H1 (cell line): ENCODE data around the gene AGT.

Experiments used
- BRCA1 ChIP-seq: IDR thresholded peaks from 2 replicates; pipeline ENCODE4 v1.6.1; 2012; ENCODE audit warnings: low read depth, low read length, improper control_type of control experiment
- CREB1 ChIP-seq: IDR thresholded peaks from 2 replicates; pipeline ENCODE4 v1.6.1; 2012; ENCODE audit warnings: inconsistent platforms
- EP300 ChIP-seq, 2 experiments: IDR thresholded peaks; 1 replicate in 1 of 2; 2 replicates in 1 of 2; pipeline ENCODE4 v1.6.1; 2011 to 2012; ENCODE audit warnings: low read depth in 2 of 2, low read length in 2 of 2, mild to moderate bottlenecking in 2 of 2, borderline replicate concordance in 1 of 2, inconsistent platforms in 1 of 2, moderate library complexity in 1 of 2
- MAFK ChIP-seq: IDR thresholded peaks from 2 replicates; pipeline ENCODE4 v1.6.1; 2012; ENCODE audit warnings: low read depth, mild to moderate bottlenecking, improper control_type of control experiment, low read length
- POLR2A ChIP-seq, 2 experiments: IDR thresholded peaks; 1 replicate in 1 of 2; 2 replicates in 1 of 2; pipeline ENCODE4 v1.6.1; 2011; ENCODE audit warnings: low read depth in 2 of 2, low read length in 2 of 2, mild to moderate bottlenecking in 2 of 2; ENCODE audit errors: control extremely low read depth in 1 of 2
- POLR2AphosphoS5 ChIP-seq: IDR thresholded peaks from 2 replicates; pipeline ENCODE4 v1.6.1; 2011; ENCODE audit warnings: low read depth, low read length
- POU5F1 ChIP-seq: IDR thresholded peaks from 2 replicates; pipeline ENCODE4 v1.6.1; 2011; ENCODE audit warnings: low read depth, mild to moderate bottlenecking, low read length, moderate library complexity
- SIX5 ChIP-seq: IDR thresholded peaks from 2 replicates; pipeline ENCODE4 v1.6.1; 2011; ENCODE audit warnings: mild to moderate bottlenecking, low read depth, low read length
- SP4 ChIP-seq: IDR thresholded peaks from 2 replicates; pipeline ENCODE4 v1.6.1; 2012; ENCODE audit warnings: low read length, inconsistent platforms
- TF ChIP-seq, protein P1 (sequence below), 3 experiments: IDR thresholded peaks; 1 replicate in 2 of 3; 2 replicates in 1 of 3; pipeline versions ENCODE4 v1.5.1 to v1.6.1; 2011; ENCODE audit warnings: low read length in 3 of 3, mild to moderate bottlenecking in 3 of 3, inconsistent platforms in 2 of 3, low read depth in 1 of 3, moderate library complexity in 1 of 3; ENCODE audit not compliant: insufficient read depth in 1 of 3; ENCODE audit errors: control extremely low read depth in 1 of 3
- TF ChIP-seq, protein P2 (sequence below): IDR thresholded peaks from 2 replicates; pipeline ENCODE4 v1.6.1; 2012; ENCODE audit warnings: inconsistent platforms

DNA sequence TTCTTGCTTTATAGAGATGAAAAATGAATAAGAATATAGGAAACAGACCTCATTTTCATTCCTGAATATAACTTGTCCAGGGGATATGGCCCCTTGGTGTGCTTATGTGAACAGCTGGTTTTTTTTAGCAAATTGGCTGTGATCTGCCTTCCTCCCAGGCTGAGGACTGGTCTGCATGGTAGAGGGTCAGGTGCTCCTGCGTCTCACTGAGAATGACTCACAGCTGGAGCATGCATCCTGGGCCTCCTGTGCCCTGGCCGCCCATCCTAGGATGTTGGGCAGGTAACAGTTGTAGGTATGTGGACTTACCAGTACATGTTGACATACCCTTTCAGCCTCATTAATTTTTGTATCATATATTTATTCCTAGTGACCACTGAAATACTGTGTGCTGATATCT is 29.8 kb downstream of the AGT start:
- no peak for TF ChIP-seq EP300 (IDR thresholded peaks at IDR 0.05; ENCODE audit: borderline replicate concordance in 1 of 2, low read depth in 2 of 2, low read length in 2 of 2)
- no peak for TF ChIP-seq MAFK
- TF ChIP-seq SP4 = no peak
- TF ChIP-seq, protein P1, sequence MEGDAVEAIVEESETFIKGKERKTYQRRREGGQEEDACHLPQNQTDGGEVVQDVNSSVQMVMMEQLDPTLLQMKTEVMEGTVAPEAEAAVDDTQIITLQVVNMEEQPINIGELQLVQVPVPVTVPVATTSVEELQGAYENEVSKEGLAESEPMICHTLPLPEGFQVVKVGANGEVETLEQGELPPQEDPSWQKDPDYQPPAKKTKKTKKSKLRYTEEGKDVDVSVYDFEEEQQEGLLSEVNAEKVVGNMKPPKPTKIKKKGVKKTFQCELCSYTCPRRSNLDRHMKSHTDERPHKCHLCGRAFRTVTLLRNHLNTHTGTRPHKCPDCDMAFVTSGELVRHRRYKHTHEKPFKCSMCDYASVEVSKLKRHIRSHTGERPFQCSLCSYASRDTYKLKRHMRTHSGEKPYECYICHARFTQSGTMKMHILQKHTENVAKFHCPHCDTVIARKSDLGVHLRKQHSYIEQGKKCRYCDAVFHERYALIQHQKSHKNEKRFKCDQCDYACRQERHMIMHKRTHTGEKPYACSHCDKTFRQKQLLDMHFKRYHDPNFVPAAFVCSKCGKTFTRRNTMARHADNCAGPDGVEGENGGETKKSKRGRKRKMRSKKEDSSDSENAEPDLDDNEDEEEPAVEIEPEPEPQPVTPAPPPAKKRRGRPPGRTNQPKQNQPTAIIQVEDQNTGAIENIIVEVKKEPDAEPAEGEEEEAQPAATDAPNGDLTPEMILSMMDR (IDR thresholded peaks at IDR 0.05; ENCODE audit: control extremely low read depth in 1 of 3, insufficient read depth in 1 of 3, low read depth in 1 of 3, low read length in 3 of 3) = no peak
- no peak for TF ChIP-seq POLR2AphosphoS5
- no peak for TF ChIP-seq SIX5
- TF ChIP-seq BRCA1 = no peak
- TF ChIP-seq POLR2A (IDR thresholded peaks at IDR 0.05; ENCODE audit: control extremely low read depth in 1 of 2, low read depth in 2 of 2, low read length in 2 of 2) = no peak
- no peak for TF ChIP-seq CREB1
- no peak for TF ChIP-seq POU5F1
- TF ChIP-seq, protein P2, sequence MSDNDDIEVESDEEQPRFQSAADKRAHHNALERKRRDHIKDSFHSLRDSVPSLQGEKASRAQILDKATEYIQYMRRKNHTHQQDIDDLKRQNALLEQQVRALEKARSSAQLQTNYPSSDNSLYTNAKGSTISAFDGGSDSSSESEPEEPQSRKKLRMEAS = no peak
